GM21737 (cell line): ENCODE results near the gene SERPINB11.
"Not testable (repeated sequence)": the region's sequence is repeated elsewhere in the genome, so short reads cannot be mapped to it uniquely, and the experiment has no call there.

Experiments
- ATAC-seq: cut with Tn5 transposase; IDR thresholded peaks from one replicate; pipeline ENCODE4 v1.9.1; 2021; ENCODE audit warnings: mild to moderate bottlenecking, moderate library complexity; ENCODE audit not compliant: unreplicated experiment

The SERPINB11 gene, protein sequence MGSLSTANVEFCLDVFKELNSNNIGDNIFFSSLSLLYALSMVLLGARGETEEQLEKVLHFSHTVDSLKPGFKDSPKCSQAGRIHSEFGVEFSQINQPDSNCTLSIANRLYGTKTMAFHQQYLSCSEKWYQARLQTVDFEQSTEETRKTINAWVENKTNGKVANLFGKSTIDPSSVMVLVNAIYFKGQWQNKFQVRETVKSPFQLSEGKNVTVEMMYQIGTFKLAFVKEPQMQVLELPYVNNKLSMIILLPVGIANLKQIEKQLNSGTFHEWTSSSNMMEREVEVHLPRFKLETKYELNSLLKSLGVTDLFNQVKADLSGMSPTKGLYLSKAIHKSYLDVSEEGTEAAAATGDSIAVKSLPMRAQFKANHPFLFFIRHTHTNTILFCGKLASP

GRCh38 chr18:63702660-63703059 is at the start of gene SERPINB11:
SERPINB11 (plus strand) TSS chr18:63702960; CDS start chr18:63710194, 7,234 bp downstream.
- no peak for ATAC-seq

GRCh38 chr18:63658920-63659319 is 43.8 kb upstream of the SERPINB11 start:
- not testable (repeated sequence) for ATAC-seq

DNA sequence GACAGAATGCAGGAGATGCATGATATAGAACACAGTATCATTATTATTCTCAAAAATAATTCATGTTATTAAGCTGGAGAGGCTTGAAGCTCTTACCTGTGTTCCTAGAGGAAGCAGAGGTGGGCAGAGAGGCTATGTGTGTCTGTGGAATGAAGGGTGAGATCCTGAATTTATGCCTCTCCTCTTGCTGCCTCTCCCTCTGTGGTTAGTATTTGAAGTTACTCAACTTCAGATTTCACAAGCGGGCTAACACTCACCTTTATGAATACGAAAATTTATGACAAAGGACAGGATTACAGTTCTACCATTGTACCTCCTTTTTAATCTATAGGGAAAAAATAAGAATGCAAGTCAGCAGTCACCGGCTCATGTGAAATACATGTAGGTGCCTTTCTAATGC is 41.0 kb upstream of the SERPINB11 start, which contains the start of gene SERPINB3:
TSS of gene SERPINB3 (minus strand) at position 144 of the 400 bp plus-strand sequence. CDS start 677 bp downstream, outside the sequence.
- not testable (repeated sequence) for ATAC-seq

GRCh38 chr18:63664571-63664970 is 38.2 kb upstream of the SERPINB11 start:
- no peak for ATAC-seq

GRCh38 chr18:63676526-63677323 is 26.0 kb upstream of the SERPINB11 start:
- no peak for ATAC-seq

DNA sequence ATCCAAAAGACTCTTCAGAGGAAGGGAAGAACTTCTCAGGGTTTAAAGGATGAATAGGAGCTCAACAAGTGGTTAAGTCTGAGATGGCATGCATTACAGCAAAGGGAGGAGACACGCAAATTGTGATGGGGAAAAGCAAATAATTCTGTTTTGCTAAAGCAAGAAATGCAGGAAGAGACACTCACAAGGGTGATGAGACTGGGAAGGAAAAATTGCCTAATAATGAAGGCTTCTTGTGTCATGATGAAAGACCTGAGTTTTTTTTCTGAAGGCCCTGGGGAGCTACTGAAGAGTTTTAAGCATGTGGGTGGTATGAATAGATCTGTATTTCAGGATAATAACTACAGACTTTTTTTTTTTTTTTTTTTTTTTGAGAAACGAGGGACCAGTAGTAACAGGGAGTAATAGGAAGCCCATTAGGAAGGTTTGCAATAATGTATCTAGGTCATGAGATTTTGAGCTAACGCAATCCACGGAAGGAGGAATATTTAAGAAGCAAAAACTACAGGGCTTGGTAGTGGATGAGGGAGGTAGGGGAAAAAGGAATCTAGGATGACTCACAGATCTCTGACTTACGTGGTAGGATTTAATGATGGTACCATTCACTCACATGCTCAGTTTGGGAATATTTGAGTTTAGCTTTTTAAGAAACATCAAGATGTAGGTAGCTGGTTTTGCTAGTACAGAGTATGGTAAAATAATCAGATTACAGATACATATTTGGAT is 25.1 kb upstream of the SERPINB11 start:
- no peak for ATAC-seq

GRCh38 chr18:63679820-63680606 is 22.7 kb upstream of the SERPINB11 start:
- no peak for ATAC-seq

- no peak for ATAC-seq
Observed at GRCh38 chr18:63681449-63682340, 21.1 kb upstream of the SERPINB11 start.

GRCh38 chr18:63683152-63683551 is 19.6 kb upstream of the SERPINB11 start:
- no peak for ATAC-seq

GRCh38 chr18:63683890-63684289 is 18.9 kb upstream of the SERPINB11 start:
- no peak for ATAC-seq

- no peak for ATAC-seq
Observed at GRCh38 chr18:63684718-63685117, 18.0 kb upstream of the SERPINB11 start.

- no peak for ATAC-seq
Observed at GRCh38 chr18:63686871-63687270, 15.9 kb upstream of the SERPINB11 start.

DNA sequence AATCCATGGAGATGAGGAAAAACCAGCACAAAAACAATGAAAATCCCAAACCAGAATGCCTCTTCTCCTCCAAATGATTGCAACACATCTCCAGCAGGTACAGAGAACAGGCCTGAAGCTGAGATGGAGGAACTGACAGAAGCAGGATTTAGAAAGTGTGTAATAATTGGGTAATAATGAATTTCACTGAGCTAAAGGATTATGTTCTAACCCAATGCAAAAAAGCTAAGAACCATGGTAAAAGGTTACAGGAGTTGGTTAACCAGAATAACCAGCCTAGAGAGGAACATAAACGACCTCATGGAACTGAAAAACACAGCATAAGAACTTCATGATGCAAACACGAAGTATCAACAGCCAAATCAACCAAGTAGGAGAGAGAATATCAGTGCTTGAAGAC is 13.7 kb upstream of the SERPINB11 start:
- no peak for ATAC-seq

DNA sequence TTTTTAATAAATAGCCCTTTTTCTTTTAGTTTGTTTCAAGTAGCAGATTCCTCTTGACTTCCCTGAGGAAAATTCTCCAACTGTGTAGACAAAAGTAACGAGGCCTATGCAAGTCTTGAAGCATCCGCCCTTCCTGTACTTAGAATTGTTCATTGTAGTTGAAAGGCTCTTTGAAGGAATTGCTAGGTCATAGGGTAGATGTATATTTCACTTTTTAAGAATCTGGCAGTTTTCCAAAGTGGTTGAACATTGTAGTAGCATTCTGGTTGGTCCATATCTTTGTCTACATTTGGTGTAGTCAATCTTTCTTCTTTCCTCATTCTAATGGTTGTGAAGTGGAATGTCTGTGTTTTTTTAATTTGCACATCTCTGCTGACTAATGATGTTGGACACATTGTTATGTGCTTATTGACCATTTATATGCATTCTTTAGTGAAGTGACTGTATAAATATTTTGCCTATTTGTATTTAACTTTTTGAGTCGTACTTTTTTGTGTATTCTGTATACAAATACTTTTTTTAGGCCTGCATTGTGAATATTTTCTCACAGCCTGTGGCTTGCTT is 5.6 kb upstream of the SERPINB11 start:
- no peak for ATAC-seq

GRCh38 chr18:63700501-63700900 is 2.3 kb upstream of the SERPINB11 start:
- ATAC-seq, result no peak

GRCh38 chr18:63701952-63702351 is 808 bp upstream of the SERPINB11 start:
- no peak for ATAC-seq

DNA sequence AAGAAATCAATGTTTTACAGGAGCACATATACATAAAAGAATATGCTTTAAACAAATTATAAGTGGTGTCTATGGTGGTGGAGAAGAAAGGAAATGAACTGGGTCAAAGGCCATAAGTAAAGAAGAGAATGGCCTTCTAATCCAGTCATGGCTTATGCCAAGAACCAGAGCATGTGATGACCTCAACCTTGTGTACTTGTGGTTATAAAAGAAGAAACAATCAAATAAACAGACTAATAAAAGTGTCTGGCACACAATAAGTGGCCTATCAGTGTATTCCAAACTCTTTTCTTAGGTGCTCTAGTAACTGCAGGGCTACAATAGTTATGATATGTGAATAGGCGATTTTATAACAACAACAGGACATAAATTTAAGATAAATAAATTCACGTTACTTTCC is 2.6 kb downstream of the SERPINB11 start:
- ATAC-seq, result no peak

- ATAC-seq, result no peak
Observed at GRCh38 chr18:63707816-63708215, 5.1 kb downstream of the SERPINB11 start.

GRCh38 chr18:63708650-63709049 is 5.9 kb downstream of the SERPINB11 start:
- ATAC-seq, result no peak
